ENCODE measurements around the gene NAV2. TPM values are rescaled to one million over a fixed set of nuclear protein-coding genes. Genes with fewer than 3 reads are reported as not detected.

The NAV2 gene
- total RNA-seq, 4 donors from 2014 or later, result 9.6 to 40.0 (median 23.1) TPM

GRCh38 chr11:19819148-19819547 is 106.5 kb downstream of the NAV2 start:
- WGBS, 2 donors (ENCODE audit: low coverage in 1 of 2), result 57 to 63% methylated on average over 1 to 2 of the region's 2 CpGs
- DNase-seq, result no peak
- intact Hi-C loops (cut with DNase I; ENCODE audit: low total_unique reads), result no loop called here
- Histone ChIP-seq H3K4me3 (no peak overlapping the region), H3K9me3 (no peaks in the 10 kb centered on the region), H3K27me3 (no peaks in the 10 kb centered on the region), H3K36me3 (no peaks in the 10 kb centered on the region), H3K27ac (no peak overlapping the region), H3K4me1 (peaks cover 0 to 3% (median 0%) of the 10 kb centered on the region in 4 donors)
- in situ Hi-C loops (cut with MboI; ENCODE audit: low pct_ligation_motif_present in 1 of 4, low pct_unique_long_range_greater_than_20kb in 1 of 4, low sequenced_read_pairs in 3 of 4), result no loop called here
- TF ChIP-seq POLR2A (IDR thresholded peaks at IDR 0.05) (no peak), EP300 (IDR thresholded peaks at IDR 0.05; ENCODE audit: low read depth) (no peak), POLR2AphosphoS5 (IDR thresholded peaks at IDR 0.05) (no peak), CTCF (IDR thresholded peaks at IDR 0.05) (no peak)

- no peak for TF ChIP-seq POLR2AphosphoS5 (IDR thresholded peaks at IDR 0.05)
- no peak for TF ChIP-seq POLR2A (IDR thresholded peaks at IDR 0.05)
- TF ChIP-seq EP300 (IDR thresholded peaks at IDR 0.05; ENCODE audit: low read depth), result no peak
- no peak for TF ChIP-seq CTCF (IDR thresholded peaks at IDR 0.05)
Observed at GRCh38 chr11:19820100-19820499, 107.5 kb downstream of the NAV2 start.

GRCh38 chr11:19821412-19821875 is 108.8 kb downstream of the NAV2 start:
- Histone ChIP-seq H3K27me3 (no peaks in the 10 kb centered on the region), H3K4me1 (no peaks in the 10 kb centered on the region), H3K4me3 (no peak overlapping the region), H3K9me3 (no peaks in the 10 kb centered on the region), H3K36me3 (no peaks in the 10 kb centered on the region), H3K27ac (no peak overlapping the region)
- 88% methylated on average over 1 of the region's 1 CpG; no CpG with 5 or more reads in 1 of the 2 donors for WGBS, 2 donors (ENCODE audit: low coverage in 1 of 2)
- DNase-seq, result no peak
- in situ Hi-C loops (cut with MboI; ENCODE audit: low pct_ligation_motif_present in 1 of 4, low pct_unique_long_range_greater_than_20kb in 1 of 4, low sequenced_read_pairs in 3 of 4), result no loop called here
- intact Hi-C loops (cut with DNase I; ENCODE audit: low total_unique reads), result no loop called here
- TF ChIP-seq POLR2AphosphoS5 (IDR thresholded peaks at IDR 0.05) (no peak), POLR2A (IDR thresholded peaks at IDR 0.05) (no peak)

More at GRCh38 chr11:19820100-19820499, 107.5 kb downstream of the NAV2 start:
- intact Hi-C loops (cut with DNase I; ENCODE audit: low total_unique reads), result no loop called here
- 69% methylated on average over 1 of the region's 1 CpG; no CpG with 5 or more reads in 1 of the 2 donors for WGBS, 2 donors (ENCODE audit: low coverage in 1 of 2)
- no peaks in the 10 kb centered on the region for H3K9me3 ChIP-seq
- no peaks in the 10 kb centered on the region for H3K36me3 ChIP-seq
- in situ Hi-C loops (cut with MboI; ENCODE audit: low pct_ligation_motif_present in 1 of 4, low pct_unique_long_range_greater_than_20kb in 1 of 4, low sequenced_read_pairs in 3 of 4), result no loop called here
- no peak overlapping the region for H3K4me3 ChIP-seq
- peaks cover 0 to 3% (median 0%) of the 10 kb centered on the region in 4 donors for H3K4me1 ChIP-seq
- H3K27me3 ChIP-seq, result no peaks in the 10 kb centered on the region
- H3K27ac ChIP-seq, result no peak overlapping the region
- DNase-seq, result no peak

GRCh38 chr11:19821993-19822392 is 109.4 kb downstream of the NAV2 start:
- Histone ChIP-seq H3K9me3 (no peaks in the 10 kb centered on the region), H3K27ac (no peak overlapping the region), H3K27me3 (no peaks in the 10 kb centered on the region), H3K4me3 (no peak overlapping the region), H3K36me3 (no peaks in the 10 kb centered on the region), H3K4me1 (no peaks in the 10 kb centered on the region)
- intact Hi-C loops (cut with DNase I; ENCODE audit: low total_unique reads) (no loop called here), in situ Hi-C loops (cut with MboI; ENCODE audit: low pct_ligation_motif_present in 1 of 4, low pct_unique_long_range_greater_than_20kb in 1 of 4, low sequenced_read_pairs in 3 of 4) (no loop called here)
- TF ChIP-seq CTCF (IDR thresholded peaks at IDR 0.05) (no peak), POLR2AphosphoS5 (IDR thresholded peaks at IDR 0.05) (no peak), EP300 (IDR thresholded peaks at IDR 0.05; ENCODE audit: low read depth) (no peak), POLR2A (IDR thresholded peaks at IDR 0.05) (no peak)
- no peak for DNase-seq
- WGBS, 2 donors (ENCODE audit: low coverage in 1 of 2), result 83% methylated on average over 3 of the region's 3 CpGs; no CpG with 5 or more reads in 1 of the 2 donors

- Histone ChIP-seq H3K27ac (no peak overlapping the region), H3K4me1 (no peaks in the 10 kb centered on the region), H3K27me3 (no peaks in the 10 kb centered on the region), H3K9me3 (no peaks in the 10 kb centered on the region), H3K4me3 (no peak overlapping the region), H3K36me3 (no peaks in the 10 kb centered on the region)
- intact Hi-C loops (cut with DNase I; ENCODE audit: low total_unique reads) (no loop called here), in situ Hi-C loops (cut with MboI; ENCODE audit: low pct_ligation_motif_present in 1 of 4, low pct_unique_long_range_greater_than_20kb in 1 of 4, low sequenced_read_pairs in 3 of 4) (no loop called here)
- no peak for DNase-seq
- TF ChIP-seq POLR2AphosphoS5 (IDR thresholded peaks at IDR 0.05) (no peak), EP300 (IDR thresholded peaks at IDR 0.05; ENCODE audit: low read depth) (no peak), CTCF (IDR thresholded peaks at IDR 0.05) (no peak), POLR2A (IDR thresholded peaks at IDR 0.05) (no peak)
Observed at GRCh38 chr11:19822531-19822930, 109.9 kb downstream of the NAV2 start.

Measured in transverse colon (tissue), 4 donors.